AG20443 (cell line): ENCODE results near the gene ACOX1.
"Not testable (repeated sequence)": the region's sequence is repeated elsewhere in the genome, so short reads cannot be mapped to it uniquely, and the experiment has no call there.

ENCODE experiments used
- DNase-seq: peaks from one replicate; pipeline ENCODE4 v3.0.0; 2012; ENCODE audit warnings: low spot score, mixed read lengths

ACOX1 gene

DNA sequence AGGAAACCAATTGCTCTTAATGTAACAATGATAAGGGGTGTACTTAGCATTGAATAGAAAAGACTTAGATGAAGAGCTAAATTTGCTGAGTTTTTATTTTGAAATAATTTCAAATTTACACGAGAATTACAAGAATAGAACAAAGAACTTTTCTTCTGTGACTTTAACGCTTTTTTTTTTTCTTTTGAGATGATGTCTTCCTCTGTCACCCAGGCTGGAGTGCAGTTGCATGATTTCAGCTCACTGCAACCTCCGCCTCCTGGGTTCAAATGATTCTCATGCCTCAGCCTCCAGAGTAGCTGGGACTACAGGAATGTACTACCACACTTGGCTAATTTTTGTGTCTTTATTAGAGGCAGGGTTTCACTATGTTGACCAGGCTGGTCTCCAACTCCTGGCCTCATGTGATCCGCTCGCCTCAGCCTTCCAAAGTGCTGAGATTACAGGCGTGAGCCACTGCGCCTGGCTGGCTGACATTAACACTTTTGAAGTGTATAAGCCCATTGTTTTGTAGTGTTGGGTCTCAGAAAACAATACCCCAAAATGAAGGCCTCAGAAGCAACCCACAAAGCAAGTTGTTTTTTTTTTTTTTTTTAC is 2.2 kb upstream of the ACOX1 start:
- no peak for DNase-seq

DNA sequence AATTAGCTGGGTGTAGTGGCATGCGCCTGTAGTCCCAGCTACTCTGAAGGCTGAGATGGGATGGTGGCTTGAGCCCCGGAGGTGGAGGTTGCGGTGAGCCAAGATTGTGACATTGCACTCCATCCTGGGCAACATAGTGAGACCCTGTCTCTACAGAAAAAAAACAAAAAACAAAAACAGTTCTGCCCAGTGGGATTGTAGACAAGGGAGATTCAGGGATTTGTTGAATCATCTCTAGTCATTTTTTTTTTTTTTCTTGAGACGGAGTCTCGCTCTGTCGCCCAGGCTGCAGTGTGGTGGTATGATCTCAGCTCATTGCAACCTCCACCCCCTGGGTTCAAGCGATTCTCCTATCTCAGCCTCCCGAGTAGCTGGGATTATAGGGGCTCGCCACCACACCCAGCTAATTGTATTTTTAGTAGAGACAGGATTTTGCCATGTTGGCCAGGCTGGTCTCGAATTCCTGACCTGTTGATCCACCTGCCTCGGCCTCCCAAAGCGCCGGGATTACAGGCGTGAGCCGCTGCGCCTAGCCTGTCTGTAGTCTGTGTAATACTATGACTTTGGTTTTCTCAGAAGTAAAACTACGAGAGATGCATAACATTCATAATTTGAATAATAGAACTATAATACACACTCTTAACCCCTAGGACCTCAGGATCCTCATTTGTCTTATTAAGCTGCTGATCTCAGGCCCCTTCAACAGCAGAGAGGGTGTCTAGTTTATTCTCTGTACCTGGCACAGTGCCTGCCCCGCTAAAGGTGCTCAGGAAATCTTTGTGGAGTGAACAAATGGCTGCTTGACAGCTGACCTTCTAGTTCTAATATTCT is 1.4 kb upstream of the ACOX1 start:
- no peak for DNase-seq

DNA sequence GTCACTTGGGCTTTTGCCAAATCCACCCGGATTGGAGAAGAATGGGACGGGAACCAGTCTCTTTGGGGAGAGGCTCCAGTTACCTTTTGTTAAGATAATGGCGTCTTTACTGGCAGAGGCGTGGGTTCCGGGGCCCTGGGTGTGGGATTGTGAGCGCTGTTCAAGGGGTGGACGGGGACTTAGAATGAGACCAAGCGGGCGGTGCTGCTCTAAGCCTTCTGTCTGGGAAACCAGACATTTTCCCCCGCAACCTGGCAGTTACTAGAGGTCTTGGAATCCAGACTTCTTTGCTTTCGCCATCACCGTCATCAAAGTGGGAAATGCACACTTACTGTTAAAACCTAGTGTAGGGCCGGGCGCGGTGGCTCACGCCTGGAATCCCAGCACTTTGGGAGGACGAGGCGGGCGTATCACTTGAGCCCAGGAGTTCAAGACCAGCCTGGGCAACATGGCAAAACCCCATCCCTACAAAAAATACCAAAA is 780 bp upstream of the ACOX1 start:
- DNase-seq = peak; percentile 38

DNA sequence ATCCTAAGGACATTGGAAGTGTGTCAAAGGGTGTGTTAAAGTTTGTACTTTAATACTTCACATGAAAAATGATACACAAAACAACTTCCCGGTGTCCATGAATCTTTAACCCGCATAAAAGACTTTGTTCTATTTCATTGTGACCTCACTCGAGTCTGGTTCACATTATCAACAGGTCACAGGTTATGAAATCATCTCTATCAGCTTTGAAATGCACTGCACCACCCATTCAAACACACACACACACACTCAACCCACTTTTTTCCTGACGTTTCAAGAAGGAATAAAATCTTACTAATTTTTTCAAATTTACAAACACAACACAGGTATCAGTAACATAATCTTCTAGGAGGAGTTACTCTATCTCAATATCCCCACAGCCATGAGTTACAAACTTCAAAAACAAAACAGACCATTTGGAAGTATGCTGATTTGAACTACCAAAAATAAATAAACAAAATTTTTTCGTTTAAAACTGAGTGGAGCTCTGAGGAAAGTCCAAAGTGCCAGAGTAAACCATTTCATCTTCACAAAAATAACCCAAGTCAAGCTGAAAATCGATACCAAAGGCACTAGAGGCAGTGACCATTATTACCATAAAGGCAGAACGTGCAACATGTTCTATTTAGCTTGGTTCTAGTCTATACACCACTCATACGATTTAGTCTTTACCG is 2.7 kb downstream of the ACOX1 start:
- DNase-seq = no peak

DNA sequence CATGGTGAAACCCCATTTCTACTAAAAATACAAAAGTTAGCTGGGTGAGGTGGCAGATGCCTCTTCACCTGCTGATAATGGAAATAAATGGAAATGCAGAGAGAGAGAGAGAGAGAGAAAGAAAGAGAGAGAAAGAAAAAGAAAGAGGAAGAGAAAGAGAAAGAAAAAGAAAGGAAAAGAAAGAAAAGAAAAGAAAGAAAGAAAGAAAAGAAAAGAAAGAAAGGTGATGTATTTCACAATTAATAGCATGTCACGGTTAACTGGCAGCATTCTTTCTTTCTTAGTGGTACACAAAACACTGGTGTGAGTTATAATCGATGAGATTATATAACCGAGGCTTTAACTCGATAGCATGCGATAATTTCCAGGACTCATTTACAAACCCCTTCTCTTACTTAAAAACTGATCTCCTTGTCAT is 3.2 kb downstream of the ACOX1 start:
- no peak for DNase-seq

DNA sequence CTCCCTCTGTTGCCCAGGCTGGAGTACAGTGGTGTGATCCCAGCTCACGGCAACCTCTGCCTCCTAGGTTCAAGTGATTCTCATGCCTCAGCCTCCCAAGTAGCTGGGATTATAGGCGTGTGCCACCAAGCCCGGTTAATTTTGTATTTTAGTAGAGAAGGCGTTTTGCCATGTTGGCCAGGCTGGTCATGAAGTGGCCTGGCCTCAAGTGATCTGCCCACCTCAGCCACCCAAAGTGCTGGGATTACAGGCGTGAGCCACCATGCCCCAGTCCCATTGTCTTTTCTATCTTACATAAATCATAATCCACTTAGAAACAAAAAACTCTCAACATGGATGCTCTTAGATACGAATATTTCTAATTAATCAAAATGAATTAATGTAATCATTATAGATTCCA is 3.8 kb downstream of the ACOX1 start:
- not testable (repeated sequence) for DNase-seq

DNA sequence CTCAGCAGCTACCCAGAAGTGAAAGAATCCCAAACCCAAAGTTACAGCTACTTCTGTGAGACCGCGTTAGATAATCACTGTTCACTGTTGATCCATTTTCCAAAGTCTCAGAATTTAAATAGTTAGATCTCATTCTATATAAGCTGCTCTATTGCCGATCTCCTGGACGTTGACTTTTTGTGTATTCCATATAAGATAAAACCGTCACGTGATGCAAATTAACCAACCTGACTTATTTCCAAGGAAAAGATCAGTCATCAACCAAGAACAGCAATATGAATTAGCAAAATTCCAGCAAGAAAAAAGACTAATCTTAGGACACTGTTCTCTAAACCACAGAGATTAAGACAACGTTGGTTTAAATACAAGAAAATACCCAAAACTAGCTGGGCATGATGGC is 8.3 kb downstream of the ACOX1 start:
- DNase-seq = no peak

DNA sequence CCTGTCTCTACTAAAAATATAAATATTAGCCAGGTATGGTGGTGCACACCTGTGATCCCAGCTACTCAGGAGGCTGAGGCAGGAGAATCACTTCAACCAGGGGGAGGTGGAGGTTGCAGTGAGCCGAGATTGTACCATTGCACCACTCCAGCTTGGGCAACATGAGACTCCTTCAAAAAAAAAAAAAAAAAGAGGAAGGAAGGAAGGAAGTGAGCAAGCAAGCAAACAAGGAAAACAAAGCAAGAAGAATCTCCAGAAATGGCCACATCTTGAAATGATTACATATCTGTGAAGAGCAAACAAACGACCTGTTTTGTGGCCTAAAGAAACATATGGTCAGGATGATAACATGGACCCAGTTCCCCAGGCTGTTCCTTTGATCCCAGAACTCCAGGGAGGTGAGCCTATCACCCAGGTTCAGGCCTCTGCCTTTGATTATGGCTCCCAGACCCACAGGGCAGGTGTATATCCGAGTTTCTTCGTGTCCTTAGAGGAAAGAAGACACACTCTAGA is 8.9 kb downstream of the ACOX1 start:
- DNase-seq = peak; percentile 31

DNA sequence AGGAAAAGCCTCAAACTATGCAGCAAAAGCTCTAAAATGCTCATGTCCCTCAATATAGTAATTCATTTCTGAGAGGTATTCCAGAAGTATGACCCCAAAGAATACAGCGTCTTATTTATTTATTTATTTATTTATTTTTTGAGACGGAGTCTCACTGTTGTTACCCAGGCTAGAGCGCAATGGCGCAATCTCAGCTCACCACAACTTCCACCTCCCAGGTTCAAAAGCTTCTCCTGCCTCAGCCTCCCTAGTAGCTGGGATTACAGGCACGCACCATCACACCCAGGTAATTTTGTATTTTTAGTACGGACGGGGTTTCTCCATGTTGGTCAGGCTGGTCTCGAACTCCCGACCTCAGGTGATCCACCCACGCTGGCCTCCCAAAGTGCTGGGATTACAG is 9.9 kb downstream of the ACOX1 start:
- DNase-seq = not testable (repeated sequence)

DNA sequence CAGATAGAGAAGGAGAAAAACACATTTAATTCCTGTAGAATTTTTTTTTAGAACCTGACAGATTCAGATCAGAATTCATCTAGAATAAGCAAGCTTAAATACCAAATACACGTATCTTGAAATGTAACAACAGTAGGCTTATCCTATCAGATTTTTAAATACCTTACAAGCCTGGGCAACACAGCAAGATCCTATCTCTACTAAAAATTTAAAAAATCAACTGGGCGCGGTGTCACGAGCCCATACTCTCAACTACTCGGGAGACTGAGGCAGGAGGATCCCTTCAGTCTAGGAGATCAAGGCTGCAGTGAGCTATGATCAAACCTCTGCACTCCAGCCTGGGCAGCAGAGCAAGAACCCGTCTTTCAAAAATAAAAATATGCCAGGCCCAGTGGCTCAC is 13.5 kb downstream of the ACOX1 start:
- DNase-seq = no peak

DNA sequence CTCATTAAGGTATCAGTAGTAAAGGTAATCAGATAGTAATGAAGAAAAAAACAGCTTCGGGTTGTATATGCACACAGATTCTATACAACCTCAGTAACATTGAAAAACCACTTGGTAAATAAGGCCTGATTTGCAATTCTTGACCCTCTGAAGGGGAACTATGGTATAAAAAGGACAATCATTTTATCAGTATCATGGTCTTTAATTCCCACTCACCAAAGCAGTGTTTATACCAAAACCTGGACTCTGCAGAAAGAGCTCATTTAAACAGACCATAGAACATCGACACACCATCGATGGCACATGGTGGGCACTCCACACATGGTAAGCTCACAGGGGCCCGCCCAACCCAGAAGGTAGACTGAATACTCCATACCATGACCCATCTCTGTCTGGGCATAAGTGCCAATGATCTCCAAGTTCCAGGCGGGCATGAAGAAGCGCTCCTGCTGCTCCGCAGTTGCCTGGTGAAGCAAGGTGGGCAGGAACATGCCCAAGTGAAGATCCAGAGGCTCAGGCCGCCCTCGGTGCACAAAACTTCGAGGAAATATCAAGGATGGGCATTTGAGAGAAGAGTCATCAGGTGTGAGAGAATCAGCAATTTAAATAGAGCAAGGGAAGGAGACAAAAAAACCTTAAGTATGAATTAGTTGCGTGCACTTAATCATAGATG is 19.0 kb downstream of the ACOX1 start:
- DNase-seq = no peak

DNA sequence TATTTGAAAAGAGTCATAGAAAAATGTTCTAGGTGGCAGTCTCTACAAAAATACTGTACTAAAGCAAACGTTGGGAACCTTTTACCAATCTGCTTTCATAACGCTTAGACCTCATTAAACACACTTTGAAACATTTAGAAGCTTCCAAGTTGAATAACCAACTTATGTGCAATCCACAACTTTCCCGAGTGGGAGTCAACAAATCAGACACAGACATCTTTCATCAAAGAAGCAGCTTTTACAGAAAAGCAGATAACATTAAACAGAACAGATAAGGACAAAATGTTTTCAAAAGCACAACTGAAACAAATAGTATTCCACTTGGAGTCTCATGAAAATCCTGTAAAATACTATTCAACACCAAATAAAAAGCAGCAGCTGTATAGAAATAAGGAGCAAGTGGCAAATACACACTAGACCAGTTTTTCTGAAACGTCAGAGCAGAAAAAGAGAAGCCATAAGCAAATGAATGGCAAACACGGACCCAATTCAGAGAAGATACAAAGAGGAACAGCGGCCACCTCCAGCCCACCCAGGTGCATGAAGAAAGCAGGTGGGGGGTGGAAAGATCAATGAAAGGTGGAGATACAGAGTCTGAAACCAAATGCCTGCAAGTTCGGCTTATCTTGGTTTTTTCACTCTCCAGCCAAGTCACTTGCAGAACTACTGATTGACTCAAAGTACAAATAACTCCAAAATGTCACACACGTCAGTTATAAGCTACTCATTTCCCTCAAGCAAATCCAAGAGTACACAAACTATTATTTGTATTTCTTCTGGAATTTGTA is 19.7 kb downstream of the ACOX1 start:
- no peak for DNase-seq

DNA sequence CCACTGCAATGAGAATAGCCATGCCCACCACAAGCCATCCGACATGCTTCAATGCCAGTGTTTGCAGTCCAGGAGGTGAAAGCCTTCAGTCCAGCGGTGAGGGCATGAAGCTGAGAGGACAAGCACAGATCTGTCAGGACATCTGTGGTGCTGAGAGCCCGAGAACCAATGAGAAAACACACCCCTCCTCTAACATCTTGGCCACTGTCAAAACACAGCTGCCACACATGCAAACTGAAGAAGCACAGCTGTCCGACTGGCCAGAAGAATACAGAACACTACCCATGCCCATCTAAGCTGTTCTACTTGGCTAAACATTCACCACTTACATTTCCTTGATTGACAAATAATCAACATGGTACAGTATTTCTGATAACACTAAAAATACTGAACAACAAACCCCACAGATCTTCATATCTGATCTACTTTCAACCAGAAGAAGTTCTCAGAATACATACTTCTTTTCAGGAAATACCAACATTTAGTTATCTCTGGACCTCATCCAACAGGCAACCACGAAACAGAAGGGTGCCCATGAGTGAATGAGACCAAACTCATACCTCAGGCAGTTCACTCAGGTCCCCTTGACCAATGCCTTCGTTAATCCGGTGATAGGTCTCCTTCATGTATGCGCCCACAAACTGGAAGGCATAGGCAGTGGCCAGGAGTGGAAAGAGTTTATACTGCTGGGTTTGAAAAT is 28.0 kb downstream of the ACOX1 start:
- no peak for DNase-seq

DNA sequence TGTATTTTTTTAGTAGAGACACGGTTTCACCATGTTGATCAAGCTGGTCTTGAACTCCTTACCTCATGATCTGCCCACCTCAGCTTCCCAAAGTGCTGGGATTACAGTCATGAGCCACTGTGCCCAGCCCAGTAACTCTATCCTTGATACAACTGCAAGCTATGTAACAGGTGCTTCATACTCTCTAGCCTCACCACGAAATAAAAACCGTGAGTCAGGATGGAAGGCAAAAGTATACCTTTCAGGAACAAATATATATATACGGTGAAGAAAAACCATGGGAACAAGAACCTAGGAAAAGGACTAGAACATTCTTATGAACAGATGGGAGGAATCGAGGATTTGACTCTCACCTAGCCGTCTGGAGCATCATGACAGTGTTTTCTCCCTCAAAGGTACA is 28.5 kb downstream of the ACOX1 start:
- no peak for DNase-seq

DNA sequence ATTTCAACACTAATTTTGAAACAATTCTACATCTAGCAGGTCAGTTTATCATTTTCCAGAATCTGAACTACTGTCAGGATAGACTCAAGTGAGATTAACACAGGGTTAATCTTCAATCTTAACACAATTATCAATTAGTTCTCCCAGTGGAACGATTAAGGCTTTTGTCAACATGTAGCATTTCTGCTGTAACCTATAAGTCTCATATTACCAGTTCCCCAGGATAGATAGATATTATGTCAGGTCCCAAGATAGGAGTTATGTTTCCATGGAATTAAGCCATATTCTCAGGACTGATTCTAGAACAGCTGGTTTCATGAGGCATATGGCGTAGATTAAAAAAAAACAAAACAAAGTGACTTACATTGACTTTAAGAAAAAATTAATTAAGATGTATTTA is 33.8 kb downstream of the ACOX1 start:
- no peak for DNase-seq

DNA sequence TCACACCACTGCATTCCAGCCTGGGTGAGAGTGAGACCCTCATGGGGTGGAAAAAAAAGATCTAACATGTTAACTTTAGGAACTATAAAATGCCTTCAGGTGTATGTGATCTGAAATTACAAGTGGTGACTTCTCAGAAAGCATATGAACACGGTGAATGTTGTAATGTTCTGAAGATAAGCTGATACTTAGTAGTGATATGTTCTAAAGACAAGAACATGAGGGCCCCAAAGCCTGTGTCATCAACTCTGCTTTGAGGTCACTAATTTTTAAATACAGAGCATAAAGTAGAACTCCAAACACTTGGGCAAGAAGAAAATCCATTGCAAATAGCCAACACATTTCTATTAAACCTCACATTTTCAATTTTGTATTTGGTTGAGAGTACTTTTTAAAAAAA is 35.5 kb downstream of the ACOX1 start:
- no peak for DNase-seq

DNA sequence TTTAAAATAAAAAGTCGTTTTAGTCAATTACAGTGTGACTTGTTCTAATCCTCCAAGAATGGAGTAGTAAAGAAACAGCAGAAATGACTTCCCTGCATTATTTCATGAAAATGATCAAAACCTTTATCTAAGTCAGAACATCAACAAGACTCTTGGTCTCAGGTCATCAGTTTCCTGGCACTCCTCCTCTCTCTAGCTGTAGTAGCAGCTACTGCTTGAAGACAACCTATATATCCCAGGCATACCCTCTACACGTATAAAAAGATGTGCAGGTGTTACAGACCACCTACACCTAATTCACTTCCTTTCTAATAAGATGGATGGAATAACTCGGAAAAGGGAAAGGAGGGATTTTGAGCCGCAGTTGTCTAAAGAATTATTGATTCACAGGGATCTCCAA is 36.5 kb downstream of the ACOX1 start:
- no peak for DNase-seq

DNA sequence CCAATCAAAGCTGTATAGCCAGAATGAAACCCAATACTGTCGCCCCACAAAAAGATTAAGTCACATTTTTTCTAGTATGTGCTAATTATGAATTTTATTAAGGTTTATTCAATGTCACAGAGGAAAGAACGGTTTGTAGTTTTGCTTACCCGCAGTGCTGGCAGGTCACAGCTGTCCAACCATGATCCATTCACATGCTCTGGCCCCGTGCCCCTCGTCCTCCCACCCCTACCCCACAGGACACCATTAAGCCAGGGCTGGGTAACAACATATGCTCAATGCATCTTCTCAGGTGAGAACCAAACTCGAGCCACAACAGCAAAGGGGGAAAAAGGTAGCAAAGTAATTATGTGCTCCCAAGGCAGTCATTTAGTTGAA is 37.5 kb downstream of the ACOX1 start:
- DNase-seq = no peak

DNA sequence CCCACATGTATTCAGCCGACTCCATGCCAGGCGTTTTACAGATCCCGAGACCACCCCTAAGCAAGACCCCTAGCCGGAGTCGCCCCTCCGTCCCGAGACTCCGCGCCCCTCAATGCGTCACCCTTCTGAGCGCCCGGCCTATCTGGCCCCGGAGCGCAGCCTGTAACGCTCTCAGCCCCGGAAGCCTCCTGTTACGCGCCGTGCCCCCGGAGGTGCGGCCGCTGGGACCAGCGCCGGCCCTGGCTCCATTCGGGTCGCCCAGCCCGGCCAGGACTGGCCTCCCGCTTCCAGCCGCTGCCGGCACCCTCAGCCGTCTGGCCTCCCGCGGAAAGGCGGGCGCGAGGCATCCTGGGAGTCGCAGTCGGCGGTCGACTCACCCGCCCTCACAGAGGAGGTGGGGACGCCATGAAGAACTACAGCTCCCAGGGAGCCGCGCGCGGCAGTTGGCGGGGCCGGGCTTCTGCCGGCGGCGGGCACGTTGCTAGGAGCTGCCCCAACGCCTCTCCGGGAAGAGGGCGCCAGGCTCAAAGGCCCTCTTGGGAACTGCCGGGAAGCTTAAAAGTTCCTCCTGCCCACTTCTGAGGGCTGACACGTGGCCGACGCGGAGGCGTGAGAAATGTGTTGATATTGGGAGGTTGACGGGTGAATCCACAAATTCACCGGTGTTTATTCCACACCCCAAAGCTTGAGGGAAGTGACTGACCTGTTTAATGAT is 38.1 kb downstream of the ACOX1 start, which contains the start of gene FBF1:
Gene FBF1 (minus strand): TSS at position 316 of the 715 bp plus-strand sequence. CDS start 2,893 bp downstream, outside the sequence.
- DNase-seq = peak; percentile 99

DNA sequence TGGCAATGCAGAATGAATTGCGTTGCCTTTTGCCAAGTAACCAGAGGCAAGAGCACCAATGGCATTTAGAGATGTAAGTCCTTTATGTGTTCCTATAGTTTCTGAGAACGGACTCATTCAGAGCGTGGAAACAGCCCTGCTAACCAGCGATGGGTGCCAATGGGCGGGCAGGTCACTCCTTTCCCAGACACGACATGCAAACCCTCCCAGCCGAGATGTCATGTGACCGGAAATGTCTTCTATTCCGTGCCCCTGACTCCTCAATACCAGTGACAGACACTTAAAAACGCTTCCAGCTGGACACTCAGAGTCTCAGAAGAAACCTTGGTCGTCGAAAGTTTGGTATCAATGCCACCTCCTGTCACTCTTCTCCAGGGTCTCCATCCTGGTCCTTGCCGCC is 41.3 kb downstream of the ACOX1 start:
- no peak for DNase-seq
